Loucy (cell line): ENCODE results near the gene MOCS1.

Experiments
- CTCF ChIP-seq: fragments of 200-600 bp; sonication (generic); conservative IDR thresholded peaks from 2 replicates; pipeline ENCODE4 v1.5.1; 2014; ENCODE audit warnings: mild to moderate bottlenecking, antibody characterized with exemption, low read length
- EZH2phosphoT487 ChIP-seq: fragments of 200-600 bp; IDR thresholded peaks from 2 replicates; pipeline ENCODE4 v1.6.1; 2018; ENCODE audit warnings: antibody characterized with exemption, mild to moderate bottlenecking, moderate library complexity, borderline replicate concordance

- TF ChIP-seq CTCF = no peak
- no peak for TF ChIP-seq EZH2phosphoT487
Observed at GRCh38 chr6:39942903-39943580, 8.8 kb upstream of the MOCS1 start.
